ENCODE data around the gene ENTPD3.
"Not testable (repeated sequence)": the region's sequence is repeated elsewhere in the genome, so short reads cannot be mapped to it uniquely, and the experiment has no call there.

The ENTPD3 gene

GRCh38 chr3:40407007-40407406 lies 20.0 kb downstream of the ENTPD3 start:
- no peak for DNase-seq

DNA sequence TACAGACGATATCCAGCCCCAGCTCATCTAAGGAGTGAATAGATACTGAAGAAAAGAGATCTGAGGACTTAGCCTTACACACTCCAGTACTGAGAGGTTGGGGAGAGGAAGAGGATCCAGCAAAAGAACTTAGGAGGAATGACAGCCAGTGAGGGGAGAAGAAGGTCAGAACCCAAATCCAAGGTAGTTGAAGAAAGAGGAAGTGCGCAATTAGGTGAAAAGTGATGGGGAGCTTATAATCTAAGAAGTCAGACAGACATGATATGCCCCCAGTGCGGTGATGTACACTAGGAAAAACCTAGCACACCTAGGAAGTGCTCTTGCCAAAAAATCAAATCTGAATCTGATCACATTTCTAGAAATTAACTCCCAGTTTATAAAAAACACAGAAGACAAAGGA lies 20.6 kb downstream of the ENTPD3 start:
- no peak for DNase-seq

- DNase-seq = no peak
These were observed 27.3 kb downstream of the ENTPD3 start for GRCh38 chr3:40414270-40414669.

GRCh38 chr3:40417845-40418543 lies 31.0 kb downstream of the ENTPD3 start:
- DNase-seq = no peak

- DNase-seq = no peak
These were observed 35.9 kb downstream of the ENTPD3 start for GRCh38 chr3:40422861-40423260.

DNA sequence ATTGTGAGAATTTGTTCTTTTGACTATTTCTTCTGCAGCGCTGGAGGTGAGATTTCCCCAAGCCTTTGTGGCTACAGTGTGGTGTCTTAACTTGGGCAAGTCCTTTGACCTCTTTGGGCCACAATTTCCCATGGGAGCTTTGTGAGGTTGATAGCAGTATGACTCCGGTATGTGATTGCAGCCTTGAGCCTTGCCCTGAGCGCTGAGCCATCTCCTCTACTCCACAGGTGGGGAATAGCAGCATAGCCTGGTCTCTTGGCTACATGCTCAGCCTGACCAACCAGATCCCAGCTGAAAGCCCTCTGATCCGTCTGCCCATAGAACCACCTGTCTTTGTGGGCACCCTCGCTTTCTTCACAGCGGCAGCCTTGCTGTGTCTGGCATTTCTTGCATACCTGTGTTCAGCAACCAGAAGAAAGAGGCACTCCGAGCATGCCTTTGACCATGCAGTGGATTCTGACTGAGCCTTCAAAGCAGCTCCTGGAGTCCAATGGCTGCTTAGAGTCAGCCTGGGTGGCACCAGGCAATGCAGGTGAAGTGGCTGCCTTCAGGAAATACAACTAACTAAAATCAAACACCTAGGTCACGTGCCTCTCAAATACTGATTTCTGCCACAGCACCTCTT lies 40.2 kb downstream of the ENTPD3 start:
- DNase-seq = no peak

- no peak for DNase-seq
These were observed 45.8 kb downstream of the ENTPD3 start for GRCh38 chr3:40432793-40433192.

- no peak for DNase-seq
These were observed 50.9 kb downstream of the ENTPD3 start for GRCh38 chr3:40437889-40438288.

DNA sequence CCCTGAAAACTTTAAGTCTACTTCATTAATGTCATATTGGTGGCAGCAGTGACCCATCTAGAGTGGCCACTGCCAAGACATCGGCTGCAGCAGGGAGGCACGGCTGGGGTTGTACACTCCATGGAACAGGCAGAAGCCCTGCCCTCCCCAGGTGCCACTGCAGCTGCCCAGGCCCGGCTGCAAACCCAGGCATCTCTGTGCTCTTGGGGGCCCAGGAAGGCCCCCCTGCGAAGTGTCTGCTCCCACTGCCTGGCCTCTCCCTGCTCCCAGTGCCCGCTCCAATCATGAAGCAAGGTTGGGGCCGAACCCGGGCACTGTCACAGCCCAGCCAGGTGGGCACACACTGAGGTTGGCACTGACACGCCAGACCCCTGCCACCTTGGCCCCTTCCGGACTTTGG lies 58.1 kb downstream of the ENTPD3 start:
- no peak for DNase-seq

GRCh38 chr3:40445880-40446279 lies 58.9 kb downstream of the ENTPD3 start:
- DNase-seq = no peak

DNA sequence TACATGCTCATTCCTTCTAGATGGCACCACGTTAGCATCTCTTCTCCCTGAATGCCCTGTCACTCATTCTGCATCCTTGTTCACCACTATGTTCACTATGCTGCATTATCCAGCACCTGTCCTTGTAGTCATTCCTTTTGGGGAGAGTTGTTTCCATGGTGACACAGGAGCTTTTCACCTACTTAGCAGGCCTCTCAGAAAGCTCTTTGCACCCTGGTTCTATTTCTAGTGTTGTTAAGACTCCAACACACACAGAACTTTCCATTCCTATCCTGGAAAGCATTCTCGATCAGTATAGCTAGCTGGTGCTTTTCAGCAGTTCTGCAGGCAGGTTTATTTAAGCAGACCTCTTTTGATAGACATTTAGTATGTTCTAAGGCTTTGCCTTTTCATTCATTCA lies 63.5 kb downstream of the ENTPD3 start:
- no peak for DNase-seq

GRCh38 chr3:40451551-40451950 lies 64.6 kb downstream of the ENTPD3 start:
- no peak for DNase-seq

- DNase-seq = no peak
These were observed 65.1 kb downstream of the ENTPD3 start for GRCh38 chr3:40452057-40452456.

DNA sequence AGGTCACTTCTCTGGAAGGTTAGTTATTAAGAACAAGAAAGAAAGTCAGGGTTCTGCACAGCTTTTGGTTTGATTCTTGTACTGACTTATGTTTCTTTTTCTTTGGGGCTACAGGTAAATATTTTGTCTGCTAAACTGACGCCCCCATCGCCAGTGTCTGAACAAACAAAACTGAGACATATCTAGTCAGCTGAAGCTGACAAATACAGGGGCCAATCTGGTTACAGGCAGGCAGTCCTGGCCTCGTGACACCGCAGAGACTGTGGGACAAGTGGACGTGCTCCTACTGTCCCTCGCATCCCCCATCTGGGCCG lies 65.5 kb downstream of the ENTPD3 start:
- DNase-seq = no peak

DNA sequence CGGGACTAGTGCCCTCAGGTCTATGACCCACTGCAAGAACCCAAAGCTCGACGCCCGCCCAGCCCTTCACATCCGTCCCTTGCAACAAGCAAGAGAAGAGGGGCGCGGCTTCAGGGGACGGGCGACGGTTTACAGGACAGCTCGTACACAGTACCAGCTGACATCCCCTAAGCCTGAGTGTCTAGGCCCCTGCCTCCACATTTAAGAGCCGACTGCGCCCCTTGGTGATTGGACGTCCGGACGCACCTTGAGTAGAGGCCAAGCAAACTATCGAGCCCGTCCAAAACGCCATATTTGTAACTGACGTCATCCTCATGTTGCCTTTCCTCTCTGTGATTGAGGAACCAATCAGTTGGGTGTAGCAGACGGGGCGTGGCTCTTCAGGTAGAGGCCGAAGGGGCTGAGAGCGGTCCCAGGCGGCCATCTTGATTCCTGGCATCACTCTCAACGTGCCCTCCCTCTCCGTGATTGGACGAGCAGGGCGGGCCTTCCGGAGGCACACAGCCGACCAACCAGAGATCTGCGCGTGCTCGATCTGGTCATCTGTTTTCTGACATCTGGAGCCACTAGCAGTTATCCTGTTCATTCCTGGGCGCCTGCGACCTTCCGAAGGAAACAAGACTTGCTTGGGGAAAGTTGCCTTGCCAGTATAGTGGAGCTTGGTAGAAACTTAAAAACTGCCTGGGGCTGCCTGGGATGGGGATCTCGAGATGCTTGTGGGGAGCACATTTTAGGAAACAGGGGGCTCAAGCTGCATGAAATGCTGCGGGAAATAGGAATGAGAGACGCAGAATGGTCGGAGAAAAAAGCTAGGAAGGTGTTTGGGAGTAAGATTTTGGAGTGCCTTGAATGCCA lies 66.1 kb downstream of the ENTPD3 start:
- DNase-seq = peak; percentile 96 to 99

GRCh38 chr3:40453933-40454332 lies 66.9 kb downstream of the ENTPD3 start:
- DNase-seq = no peak

DNA sequence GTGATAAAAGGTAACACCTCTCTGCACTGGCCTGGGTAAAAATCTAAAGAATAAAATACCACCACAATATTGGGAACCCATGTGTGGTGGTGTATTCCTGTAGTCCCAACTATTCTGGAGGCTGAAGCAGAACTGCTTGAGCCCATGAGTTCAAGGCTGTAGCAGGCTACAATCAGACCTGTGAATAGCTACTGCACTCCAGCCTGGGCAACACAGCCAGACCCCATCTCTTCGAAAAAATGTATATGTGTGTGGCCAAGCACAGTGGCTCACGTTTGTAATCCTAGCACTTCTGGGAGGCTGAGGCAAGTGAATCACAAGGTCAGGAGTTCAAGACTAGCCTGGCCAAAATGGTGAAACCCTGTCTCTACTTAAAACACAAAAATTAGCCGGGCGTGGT lies 68.3 kb downstream of the ENTPD3 start:
- no peak for DNase-seq

DNA sequence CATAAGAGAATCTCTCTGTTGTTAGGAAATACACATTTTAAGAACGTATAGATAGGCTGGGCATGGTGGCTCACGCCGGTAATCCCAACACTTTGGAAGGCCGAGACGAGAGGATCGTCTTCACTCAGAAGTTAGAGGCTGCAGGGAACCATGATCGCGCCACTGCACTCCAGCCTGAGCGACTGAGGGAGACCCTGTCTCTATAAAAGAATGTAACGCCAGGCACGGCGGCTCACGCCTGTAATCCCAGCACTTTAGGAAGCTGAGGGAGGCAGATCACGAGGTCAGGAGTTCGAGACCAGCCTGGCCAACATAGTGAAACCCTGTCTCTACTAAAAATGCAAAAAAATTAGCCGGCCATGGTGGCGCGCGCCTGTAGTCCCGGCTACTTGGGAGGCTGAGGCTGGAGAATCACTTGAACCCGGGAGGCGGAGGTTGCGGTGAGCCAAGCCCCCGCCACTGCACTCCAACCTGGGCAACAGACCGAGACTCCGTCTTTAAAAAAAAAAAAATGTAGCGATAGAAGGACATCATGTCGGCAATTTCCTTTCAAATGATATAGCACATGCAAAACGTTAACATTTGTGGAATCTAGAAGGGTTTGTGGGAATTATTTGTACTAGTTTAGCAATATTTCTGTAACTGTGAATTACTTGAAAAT lies 69.4 kb downstream of the ENTPD3 start:
- DNase-seq = no peak

DNA sequence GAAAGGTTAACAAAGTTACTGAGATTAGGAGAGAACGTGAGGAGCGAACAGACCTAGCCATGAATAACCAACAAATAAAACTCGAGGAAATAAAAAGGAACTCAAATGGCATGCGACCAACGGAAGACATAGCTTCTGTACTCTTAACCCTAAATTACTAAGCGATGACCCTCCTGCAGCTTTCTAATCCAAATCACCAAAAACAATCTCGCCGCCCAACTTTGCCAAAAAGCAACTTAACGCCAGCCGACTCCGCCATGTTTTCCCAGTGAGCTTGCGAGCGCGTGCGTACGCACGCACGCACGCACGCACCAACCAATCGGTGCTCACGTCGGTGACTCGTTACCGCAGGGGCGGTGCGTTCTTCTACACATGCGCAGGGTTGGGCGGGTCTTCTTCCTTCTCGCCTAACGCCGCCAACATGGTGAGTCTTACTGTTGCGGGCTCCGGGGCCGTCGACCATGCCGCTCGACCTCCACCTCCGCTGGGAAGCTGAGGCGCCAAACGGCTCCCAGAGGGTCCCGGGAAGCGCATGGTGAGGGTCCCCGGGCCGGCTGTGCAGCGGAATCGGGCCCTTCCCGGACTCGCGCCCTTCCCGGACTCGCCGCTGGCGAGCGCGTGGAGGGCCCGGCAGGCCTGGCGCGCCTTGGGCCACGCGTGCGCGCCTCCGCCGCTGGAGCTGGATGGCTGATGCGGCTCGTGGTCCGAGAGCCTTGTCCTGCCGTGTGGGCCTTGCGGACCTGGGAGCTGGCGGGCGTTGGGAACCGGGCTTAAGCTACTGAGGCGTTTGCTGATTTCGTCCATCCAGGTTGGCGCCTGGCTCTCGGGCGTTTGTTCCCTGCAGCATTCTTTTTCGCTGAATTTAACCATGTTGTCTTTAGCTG lies 70.2 kb downstream of the ENTPD3 start, which contains the start of gene RPL14:
RPL14 (plus strand) TSS at position 400 of the 884 bp plus-strand sequence; CDS start at position 533, 133 bp downstream.
- DNase-seq = peak; percentile 94 to 95

GRCh38 chr3:40458473-40458872 lies 71.5 kb downstream of the ENTPD3 start:
- no peak for DNase-seq

DNA sequence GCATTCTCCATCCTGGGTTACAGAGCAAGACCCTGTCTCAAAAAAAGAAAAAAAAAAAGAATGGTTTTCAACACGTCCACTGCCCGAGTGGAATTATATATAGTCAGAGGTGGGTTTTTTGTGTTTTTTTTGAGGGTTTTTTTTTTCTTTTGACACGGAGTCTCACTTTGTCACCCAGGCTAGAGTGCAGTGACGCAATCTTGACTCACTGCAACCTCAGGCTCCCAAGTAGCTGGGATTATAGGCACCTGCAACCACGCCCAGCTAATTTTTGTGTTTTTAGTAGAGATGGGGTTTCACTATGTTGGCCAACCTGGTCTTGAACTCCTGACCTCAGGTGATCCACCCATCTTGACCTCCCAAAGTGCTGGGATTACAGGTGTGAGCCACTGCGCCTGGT lies 73.5 kb downstream of the ENTPD3 start:
- not testable (repeated sequence) for DNase-seq

DNA sequence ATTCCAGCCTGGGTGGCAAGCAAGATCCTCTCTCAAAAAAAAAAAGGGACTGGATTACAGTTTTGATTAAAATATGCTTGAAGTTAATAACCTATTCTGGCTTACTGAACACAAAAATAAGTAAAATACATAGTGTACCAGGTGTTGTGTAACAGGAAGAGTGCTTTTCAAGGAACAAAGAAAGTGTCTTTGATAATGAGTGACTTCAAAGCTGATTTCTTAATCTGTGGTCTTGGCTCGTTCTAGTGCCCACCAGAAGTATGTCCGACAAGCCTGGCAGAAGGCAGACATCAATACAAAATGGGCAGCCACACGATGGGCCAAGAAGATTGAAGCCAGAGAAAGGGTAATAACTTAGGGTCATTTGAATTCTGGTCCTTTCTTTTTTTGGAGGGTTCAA lies 74.2 kb downstream of the ENTPD3 start:
- DNase-seq = no peak
